Fibroblast of the aortic adventitia (primary cell): ENCODE results near the gene CHL1. TPM values are rescaled to one million over a fixed set of nuclear protein-coding genes. Genes with fewer than 3 reads are reported as not detected.
A peak's percentile ranks its signal among the peaks of the same experiment; 100 is the strongest.
"Not testable (repeated sequence)": the region's sequence is repeated elsewhere in the genome, so short reads cannot be mapped to it uniquely, and the experiment has no call there.

Experiments
- DNase-seq: peaks from one replicate; pipeline ENCODE4 v3.0.0-alpha.2; 2010; ENCODE audit warnings: low read depth
- H3K4me3 ChIP-seq: 2 replicates; pipeline ENCODE4 v1.5.1; 2011; ENCODE audit warnings: low read depth, mild to moderate bottlenecking, control low read depth, low read length, moderate library complexity
- total RNA-seq: library from RNA; depleted of rRNA; stranded (reverse); fragments of >200 nt; gene quantifications from 2 replicates; pipeline ENCODE4 v1.2.3, GENCODE V29; 2012; ENCODE audit warnings: low replicate concordance
- TF ChIP-seq, protein P1 (sequence below): IDR thresholded peaks from 2 replicates; pipeline ENCODE4 v1.5.1; 2011; ENCODE audit warnings: mild to moderate bottlenecking, low read length, control low read depth, inconsistent platforms; ENCODE audit not compliant: insufficient read depth

CHL1 gene
- total RNA-seq, 1 donor = 0.63 TPM

- peak; percentile 37 for DNase-seq
- TF ChIP-seq, protein P1, sequence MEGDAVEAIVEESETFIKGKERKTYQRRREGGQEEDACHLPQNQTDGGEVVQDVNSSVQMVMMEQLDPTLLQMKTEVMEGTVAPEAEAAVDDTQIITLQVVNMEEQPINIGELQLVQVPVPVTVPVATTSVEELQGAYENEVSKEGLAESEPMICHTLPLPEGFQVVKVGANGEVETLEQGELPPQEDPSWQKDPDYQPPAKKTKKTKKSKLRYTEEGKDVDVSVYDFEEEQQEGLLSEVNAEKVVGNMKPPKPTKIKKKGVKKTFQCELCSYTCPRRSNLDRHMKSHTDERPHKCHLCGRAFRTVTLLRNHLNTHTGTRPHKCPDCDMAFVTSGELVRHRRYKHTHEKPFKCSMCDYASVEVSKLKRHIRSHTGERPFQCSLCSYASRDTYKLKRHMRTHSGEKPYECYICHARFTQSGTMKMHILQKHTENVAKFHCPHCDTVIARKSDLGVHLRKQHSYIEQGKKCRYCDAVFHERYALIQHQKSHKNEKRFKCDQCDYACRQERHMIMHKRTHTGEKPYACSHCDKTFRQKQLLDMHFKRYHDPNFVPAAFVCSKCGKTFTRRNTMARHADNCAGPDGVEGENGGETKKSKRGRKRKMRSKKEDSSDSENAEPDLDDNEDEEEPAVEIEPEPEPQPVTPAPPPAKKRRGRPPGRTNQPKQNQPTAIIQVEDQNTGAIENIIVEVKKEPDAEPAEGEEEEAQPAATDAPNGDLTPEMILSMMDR = peak; percentile 76
- no peak overlapping the region for H3K4me3 ChIP-seq
Observed at GRCh38 chr3:354432-354831, 157.9 kb downstream of the CHL1 start.

DNA sequence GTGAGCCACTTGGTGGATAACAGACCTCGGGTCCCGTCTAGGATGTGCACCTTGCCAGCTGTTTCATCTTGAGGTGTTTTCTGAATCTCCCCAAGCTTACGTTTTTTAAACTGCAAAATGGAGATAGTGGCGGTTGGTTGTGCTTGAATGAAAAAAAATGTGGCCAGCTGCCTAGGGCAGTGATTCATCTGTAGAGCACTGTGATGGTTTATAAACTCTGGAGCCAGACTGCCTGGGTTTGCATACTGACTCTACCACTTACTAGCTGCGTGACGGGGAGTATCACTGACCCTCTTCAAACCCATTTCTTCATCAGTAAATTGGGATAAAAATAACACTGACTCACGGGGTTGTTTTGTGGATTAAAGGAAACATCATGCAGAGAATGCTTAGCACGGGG is 159.1 kb downstream of the CHL1 start:
- DNase-seq = peak; percentile 5
- TF ChIP-seq, protein P1 = no peak
- H3K4me3 ChIP-seq = no peak overlapping the region

DNA sequence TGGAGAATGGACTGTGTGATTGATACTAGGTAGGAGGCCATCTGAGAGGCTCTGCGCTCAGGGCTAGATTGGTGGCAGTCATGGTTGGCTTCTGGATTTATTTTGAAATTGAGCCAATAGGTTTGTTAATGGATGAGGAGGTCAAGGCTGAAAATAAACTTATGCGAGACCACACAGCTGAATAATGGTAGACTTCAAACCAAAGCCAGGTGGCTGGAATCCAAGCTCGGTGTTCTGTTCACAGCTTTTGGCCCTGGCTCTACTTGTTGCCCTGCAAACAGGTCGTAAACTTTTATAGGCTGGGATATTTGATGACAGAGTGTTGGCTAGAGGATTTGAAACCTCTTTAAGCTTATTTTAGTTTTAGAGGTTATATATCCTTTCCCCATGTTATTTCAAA is 160.4 kb downstream of the CHL1 start:
- H3K4me3 ChIP-seq = no peak overlapping the region
- DNase-seq = no peak
- TF ChIP-seq, protein P1 = no peak

DNA sequence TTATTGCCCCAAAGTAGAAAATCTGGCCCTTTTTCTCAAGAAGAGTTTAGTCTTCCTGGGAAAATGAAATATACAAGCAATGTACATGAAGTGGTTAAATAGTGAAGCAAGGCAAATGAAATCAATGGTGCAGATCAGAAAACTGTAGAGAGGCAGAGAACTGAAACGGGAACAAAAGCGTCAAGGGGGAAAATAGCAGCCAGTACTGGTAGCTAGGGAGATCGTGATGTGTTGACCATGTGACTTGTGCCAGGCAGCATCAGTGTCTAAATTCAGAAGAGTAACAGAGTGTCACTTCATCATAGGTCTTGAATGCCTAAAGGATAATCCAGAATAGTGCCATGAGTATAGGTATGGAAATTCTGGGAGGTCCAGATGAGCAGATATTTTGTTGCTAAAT is 163.1 kb downstream of the CHL1 start:
- H3K4me3 ChIP-seq = no peak overlapping the region
- TF ChIP-seq, protein P1 = no peak
- DNase-seq = no peak

GRCh38 chr3:362681-363338 is 166.2 kb downstream of the CHL1 start:
- DNase-seq = no peak
- TF ChIP-seq, protein P1 = no peak
- no peak overlapping the region for H3K4me3 ChIP-seq

DNA sequence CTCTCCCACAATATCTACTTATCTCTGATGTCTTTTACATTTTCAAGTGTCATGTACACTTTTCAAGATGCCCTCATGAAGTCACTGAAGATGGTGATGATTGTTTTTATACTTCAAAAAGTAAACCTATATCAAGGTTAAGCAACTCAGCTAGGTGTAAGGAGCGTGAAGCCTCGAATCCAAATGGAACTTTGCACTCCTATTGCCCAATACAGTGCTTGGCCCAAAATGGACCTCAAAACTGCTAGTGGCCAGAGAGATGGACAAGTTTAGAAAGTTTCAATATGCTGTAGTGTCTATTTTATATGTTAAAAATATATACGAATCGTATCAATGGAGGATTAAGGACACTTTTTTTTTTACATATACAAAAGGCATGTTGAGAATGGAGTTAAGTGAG is 167.7 kb downstream of the CHL1 start:
- H3K4me3 ChIP-seq = no peak overlapping the region
- TF ChIP-seq, protein P1 = no peak
- no peak for DNase-seq

- DNase-seq = no peak
- TF ChIP-seq, protein P1 = no peak
- no peak overlapping the region for H3K4me3 ChIP-seq
Observed at GRCh38 chr3:365268-365667, 168.7 kb downstream of the CHL1 start.

GRCh38 chr3:366253-366652 is 169.7 kb downstream of the CHL1 start:
- H3K4me3 ChIP-seq, DNase-seq: not testable (repeated sequence)
